ENCODE results near the gene DCX.

DCX gene

DNA sequence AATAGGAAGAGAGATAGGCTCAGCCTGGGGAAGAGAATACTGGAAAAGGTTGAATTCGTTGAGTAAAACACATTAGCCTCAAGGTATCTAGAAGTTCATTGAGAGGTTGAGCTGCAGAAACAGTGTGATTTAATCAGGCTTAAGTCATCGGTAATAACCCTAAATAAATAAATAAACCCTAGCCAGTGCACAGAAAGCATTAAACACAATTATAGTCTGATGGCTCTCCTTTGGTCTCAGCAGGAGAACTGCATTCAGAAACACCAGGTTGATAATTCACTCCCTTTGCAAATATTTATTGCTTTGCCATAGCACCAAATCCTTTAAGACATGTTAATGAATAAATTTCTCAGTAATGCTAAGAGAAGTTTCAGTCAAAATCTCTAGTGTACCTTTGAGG is 9.6 kb downstream of the DCX start:
- DNase-seq (ENCODE audit: low read depth): no peak
- H3K4me3 ChIP-seq (ENCODE audit: low read depth, low read length): no peak overlapping the region
- TF ChIP-seq CTCF (IDR thresholded peaks at IDR 0.05; ENCODE audit: low read depth, low read length, missing control alignments): no peak

- DNase-seq (ENCODE audit: low read depth): no peak
- no peak for TF ChIP-seq CTCF (IDR thresholded peaks at IDR 0.05; ENCODE audit: low read depth, low read length, missing control alignments)
- no peak overlapping the region for H3K4me3 ChIP-seq (ENCODE audit: low read depth, low read length)
These were observed 16.8 kb downstream of the DCX start for GRCh38 chrX:111395149-111395548.

DNA sequence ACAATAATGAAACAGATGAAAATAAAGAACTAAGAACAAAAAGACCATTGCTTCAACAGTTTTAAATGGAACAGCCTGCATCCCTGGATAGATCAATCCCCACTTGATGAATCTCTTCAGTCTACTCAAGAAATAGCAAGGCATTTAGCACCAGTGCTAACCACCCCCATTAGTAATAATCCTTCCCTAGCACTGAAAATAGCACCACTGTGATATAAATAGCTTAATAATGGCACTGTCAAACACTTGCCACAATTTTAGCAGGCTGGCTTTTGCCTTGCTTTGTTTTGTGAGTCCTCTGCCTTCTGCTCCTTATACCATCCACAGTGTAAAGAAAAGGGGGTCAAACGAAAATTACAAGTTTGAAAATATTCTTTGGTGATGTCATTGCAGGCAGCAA is 17.4 kb downstream of the DCX start:
- no peak overlapping the region for H3K4me3 ChIP-seq (ENCODE audit: low read depth, low read length)
- DNase-seq (ENCODE audit: low read depth): no peak
- no peak for TF ChIP-seq CTCF (IDR thresholded peaks at IDR 0.05; ENCODE audit: low read depth, low read length, missing control alignments)

DNA sequence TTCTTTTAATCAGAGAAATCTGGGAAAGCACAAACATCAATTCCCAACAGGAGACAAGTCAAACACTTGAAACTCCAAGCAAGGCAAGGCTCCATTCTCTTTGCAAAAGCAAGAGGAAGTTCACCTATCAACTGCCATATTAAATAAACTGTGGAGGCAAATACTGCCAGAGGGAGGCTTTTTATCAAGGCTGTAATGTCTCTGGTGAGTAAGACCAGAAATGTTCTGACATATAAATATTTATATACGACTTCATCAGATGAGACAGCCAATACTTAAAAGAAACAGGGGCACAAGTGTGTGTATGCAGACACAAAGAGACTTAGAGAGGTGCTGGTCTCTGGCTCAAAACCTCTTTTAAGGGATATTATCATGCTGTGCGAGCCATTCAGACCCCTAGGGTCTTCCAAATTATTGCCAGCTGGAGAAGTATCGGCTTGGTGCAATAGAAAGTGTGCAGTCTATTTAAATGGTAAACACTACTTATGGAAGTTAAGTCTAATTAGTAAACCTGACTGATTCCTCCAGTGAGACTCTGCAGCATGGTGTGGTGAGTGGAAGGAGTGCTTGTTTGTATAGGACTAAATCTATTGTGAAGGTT is 24.4 kb downstream of the DCX start:
- no peak for DNase-seq (ENCODE audit: low read depth)
- TF ChIP-seq CTCF (IDR thresholded peaks at IDR 0.05; ENCODE audit: low read depth, low read length, missing control alignments): no peak
- H3K4me3 ChIP-seq (ENCODE audit: low read depth, low read length): no peak overlapping the region

- DNase-seq (ENCODE audit: low read depth): no peak
- no peak overlapping the region for H3K4me3 ChIP-seq (ENCODE audit: low read depth, low read length)
- TF ChIP-seq CTCF (IDR thresholded peaks at IDR 0.05; ENCODE audit: low read depth, low read length, missing control alignments): no peak
These were observed 25.3 kb downstream of the DCX start for GRCh38 chrX:111386615-111387233.

- TF ChIP-seq CTCF (IDR thresholded peaks at IDR 0.05; ENCODE audit: low read depth, low read length, missing control alignments): no peak
- H3K4me3 ChIP-seq (ENCODE audit: low read depth, low read length): no peak overlapping the region
- DNase-seq (ENCODE audit: low read depth): no peak
These were observed 25.9 kb downstream of the DCX start for GRCh38 chrX:111386077-111386476.

- H3K4me3 ChIP-seq (ENCODE audit: low read depth, low read length): no peak overlapping the region
- no peak for DNase-seq (ENCODE audit: low read depth)
- TF ChIP-seq CTCF (IDR thresholded peaks at IDR 0.05; ENCODE audit: low read depth, low read length, missing control alignments): no peak
These were observed 29.7 kb downstream of the DCX start for GRCh38 chrX:111382277-111382676.

All from GM12864 (cell line).